Measurements from ENCODE around the gene RMDN2.

DNA sequence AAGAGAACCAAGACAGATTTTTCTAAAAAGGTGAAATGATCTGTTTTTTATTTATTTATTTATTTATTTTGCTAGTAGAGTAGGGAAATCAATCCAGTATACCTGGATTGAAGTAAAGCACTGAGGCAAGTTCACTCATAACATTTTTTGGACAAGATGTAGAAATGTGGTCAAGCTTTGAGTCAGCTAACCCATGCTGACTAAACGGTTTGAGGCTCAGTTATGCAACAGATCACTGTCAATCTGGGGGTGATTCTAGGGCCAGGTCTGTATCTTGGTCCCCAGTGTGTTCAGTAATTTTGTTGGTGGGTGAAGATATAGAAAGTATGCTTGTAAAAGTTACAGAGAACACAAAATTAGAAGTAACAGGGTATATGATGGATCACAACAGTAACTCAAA is 60.2 kb downstream of the RMDN2 start:
- TF ChIP-seq, protein P1, sequence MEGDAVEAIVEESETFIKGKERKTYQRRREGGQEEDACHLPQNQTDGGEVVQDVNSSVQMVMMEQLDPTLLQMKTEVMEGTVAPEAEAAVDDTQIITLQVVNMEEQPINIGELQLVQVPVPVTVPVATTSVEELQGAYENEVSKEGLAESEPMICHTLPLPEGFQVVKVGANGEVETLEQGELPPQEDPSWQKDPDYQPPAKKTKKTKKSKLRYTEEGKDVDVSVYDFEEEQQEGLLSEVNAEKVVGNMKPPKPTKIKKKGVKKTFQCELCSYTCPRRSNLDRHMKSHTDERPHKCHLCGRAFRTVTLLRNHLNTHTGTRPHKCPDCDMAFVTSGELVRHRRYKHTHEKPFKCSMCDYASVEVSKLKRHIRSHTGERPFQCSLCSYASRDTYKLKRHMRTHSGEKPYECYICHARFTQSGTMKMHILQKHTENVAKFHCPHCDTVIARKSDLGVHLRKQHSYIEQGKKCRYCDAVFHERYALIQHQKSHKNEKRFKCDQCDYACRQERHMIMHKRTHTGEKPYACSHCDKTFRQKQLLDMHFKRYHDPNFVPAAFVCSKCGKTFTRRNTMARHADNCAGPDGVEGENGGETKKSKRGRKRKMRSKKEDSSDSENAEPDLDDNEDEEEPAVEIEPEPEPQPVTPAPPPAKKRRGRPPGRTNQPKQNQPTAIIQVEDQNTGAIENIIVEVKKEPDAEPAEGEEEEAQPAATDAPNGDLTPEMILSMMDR (optimal IDR thresholded peaks at IDR 0.05 in 1 of 3, IDR thresholded peaks at IDR 0.05 in 1 of 3, conservative IDR thresholded peaks at IDR 0.05 in 1 of 3; ENCODE audit: extremely low read depth in 1 of 3, insufficient read depth in 2 of 3, low read length in 3 of 3), result no peak
- no peak for TF ChIP-seq EZH2 (IDR thresholded peaks at IDR 0.05; ENCODE audit: low read length)

Measured in keratinocyte (primary cell).